Small intestine (tissue), 7 donors: ENCODE measurements around the gene RAB11FIP3. TPM values are rescaled to one million over a fixed set of nuclear protein-coding genes. Genes with fewer than 3 reads are reported as not detected.

Experiments used
- DNase-seq, 2 donors: peaks; one replicate each; pipeline versions ENCODE4 v3.0.0 to v3.0.0-alpha.2; 2013
- FAIRE-seq: peaks from 2 replicates; lab custom pipeline; 2012; peaks lifted over from hg19 to GRCh38; lab: Jason Lieb, UNC
- H3K27ac ChIP-seq, 3 donors: one replicate each; pipeline ENCODE4 v1.5.1; 2013; ENCODE audit warnings: low read length in 2 of 3, mild to moderate bottlenecking in 2 of 3, control low read depth in 1 of 3, inconsistent platforms in 1 of 3, low read depth in 1 of 3, moderate library complexity in 1 of 3
- H3K27me3 ChIP-seq, 3 donors: one replicate each; pipeline ENCODE4 v1.6.1; 2013; ENCODE audit warnings: low read length in 3 of 3, inconsistent platforms in 1 of 3; ENCODE audit not compliant: control insufficient read depth in 3 of 3, insufficient read depth in 3 of 3
- H3K36me3 ChIP-seq, 3 donors: one replicate each; pipeline ENCODE4 v1.6.1; 2013; ENCODE audit warnings: low read length in 3 of 3, inconsistent platforms in 1 of 3, low read depth in 1 of 3, mild to moderate bottlenecking in 1 of 3, moderate library complexity in 1 of 3; ENCODE audit not compliant: control insufficient read depth in 3 of 3, insufficient read depth in 2 of 3
- H3K4me1 ChIP-seq, 3 donors: one replicate each; pipeline ENCODE4 v1.6.1; 2013; ENCODE audit warnings: low read length in 2 of 3, inconsistent platforms in 1 of 3, low read depth in 1 of 3, mild to moderate bottlenecking in 1 of 3, moderate library complexity in 1 of 3; ENCODE audit not compliant: control insufficient read depth in 3 of 3, insufficient read depth in 2 of 3
- H3K4me3 ChIP-seq, 3 donors: one replicate each; pipeline ENCODE4 v1.5.1; 2013; ENCODE audit warnings: low read length in 3 of 3, control low read depth in 1 of 3, inconsistent platforms in 1 of 3, low read depth in 1 of 3, mild to moderate bottlenecking in 1 of 3, moderate library complexity in 1 of 3
- H3K9me3 ChIP-seq, 2 donors: one replicate each; pipeline ENCODE4 v1.6.1; 2013; ENCODE audit warnings: low read depth in 1 of 2, low read length in 1 of 2; ENCODE audit not compliant: control insufficient read depth in 2 of 2, insufficient read depth in 1 of 2
- WGBS, 3 donors: extraction: QIAGEN DNeasy Blood & Tissue Kit; methylation state at CpG; one replicate each; pipeline ENCODE4 v1.1.7; 2013; 5-methylcytosine and 5-hydroxymethylcytosine counted together
- polyA plus RNA-seq, 4 donors: library from polyadenylated mRNA; stranded (reverse) in 3 of 4; unstranded in 1 of 4; fragments of 200-250 nt in 3 of 4; fragments of 120-200 nt in 1 of 4; gene quantifications; one replicate each; pipeline versions ENCODE4 v1.2.1 to v1.2.3, GENCODE V29; 2013
- donor health status: healthy with polysubstance abuse.
- donor health status: control.
- donor health status: control.
- donor health status: Bipolar disorder and iron deficiency.
- donor health status: healthy.

The RAB11FIP3 gene
- polyA plus RNA-seq, 4 donors: 25.4 to 111 (median 37.2) TPM

DNA sequence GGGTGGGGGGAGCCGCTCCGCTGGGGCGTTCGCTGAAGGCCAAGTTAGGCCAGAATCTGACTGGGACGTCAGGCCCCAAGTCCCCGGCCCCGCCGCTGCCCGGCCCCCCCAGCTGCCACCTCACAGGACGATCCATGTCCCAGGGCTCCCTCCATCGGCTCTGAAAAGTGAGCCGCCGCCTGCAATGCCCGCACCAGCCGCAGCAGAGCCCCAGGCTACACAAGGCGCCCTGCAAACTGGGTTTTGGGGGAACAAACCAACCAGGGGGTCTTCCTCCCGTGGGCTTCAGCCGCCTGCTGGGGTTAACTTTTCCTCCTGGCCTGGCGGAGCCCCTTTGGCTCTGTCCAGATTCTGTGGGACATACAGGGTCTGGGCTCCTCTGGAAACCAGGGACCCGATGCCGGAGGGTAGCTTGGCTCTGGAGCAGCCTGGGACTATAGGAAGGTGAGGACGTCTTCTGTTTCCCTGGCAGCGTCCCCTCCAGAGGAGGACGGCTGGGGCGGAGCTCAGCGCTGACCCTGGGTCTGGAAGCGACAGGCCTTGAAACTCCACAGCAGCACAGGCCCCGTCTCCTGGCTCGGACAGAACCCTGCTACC lies 27.6 kb upstream of the RAB11FIP3 start:
- H3K4me3 ChIP-seq: peak overlapping the region in 1 of 3 donors; percentile 22

DNA sequence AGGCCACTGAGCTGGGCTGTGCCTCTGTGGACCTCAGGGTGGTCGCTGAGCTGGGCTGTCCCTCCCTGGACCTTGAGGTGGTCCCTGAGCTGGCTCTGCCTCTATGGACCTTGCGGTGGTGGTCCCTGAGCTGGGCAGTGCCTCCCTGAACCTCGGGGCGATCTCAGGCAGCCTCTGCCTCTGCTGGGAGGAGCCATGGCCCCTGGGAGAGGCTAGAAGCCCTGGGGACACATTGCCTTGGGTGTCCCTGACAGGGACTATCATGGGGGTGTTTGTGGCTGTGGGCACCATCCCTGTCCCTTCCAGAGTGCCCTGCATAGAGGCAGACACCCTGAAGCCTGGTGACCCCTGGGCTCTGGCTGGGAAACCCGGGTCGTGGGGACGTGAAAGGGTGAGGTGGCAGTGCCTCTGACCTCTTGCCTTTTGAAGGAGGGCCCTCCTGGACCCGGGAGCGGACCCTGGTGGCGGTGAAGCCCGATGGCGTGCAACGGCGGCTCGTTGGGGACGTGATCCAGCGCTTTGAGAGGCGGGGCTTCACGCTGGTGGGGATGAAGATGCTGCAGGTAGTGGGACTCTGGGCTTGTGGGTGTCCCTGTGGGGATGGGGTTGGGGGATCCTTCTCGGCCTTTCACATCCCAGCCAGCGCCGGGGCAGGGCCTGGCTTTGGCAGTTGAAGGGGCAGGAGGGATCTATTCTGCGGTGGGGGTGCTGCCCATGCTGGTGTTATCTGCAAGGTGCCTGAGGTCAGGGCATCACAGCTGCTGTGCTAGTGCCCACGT lies 26.7 kb upstream of the RAB11FIP3 start:
- no peaks in the 10 kb centered on the region for H3K27me3 ChIP-seq
- WGBS, 3 donors: 79 to 82% (median 81%) methylated on average over 23 to 24 of the region's 24 CpGs
- peaks cover 0 to 36% (median 0%) of the 10 kb centered on the region in 3 donors for H3K36me3 ChIP-seq

More for the DNA sequence above, 27.6 kb upstream of the RAB11FIP3 start:
- no peak for FAIRE-seq
- H3K36me3 ChIP-seq: peaks cover 0 to 30% (median 0%) of the 10 kb centered on the region in 3 donors
- DNase-seq: peak; percentile 55 to 80
- peak overlapping the region in 1 of 3 donors; percentile 61 for H3K27ac ChIP-seq
- H3K4me1 ChIP-seq: peaks cover 0 to 20% (median 7%) of the 10 kb centered on the region in 3 donors
- H3K27me3 ChIP-seq: no peaks in the 10 kb centered on the region
- 33 to 39% (median 38%) methylated on average over 19 to 29 of the region's 29 CpGs for WGBS, 3 donors
- no peaks in the 10 kb centered on the region for H3K9me3 ChIP-seq

DNA sequence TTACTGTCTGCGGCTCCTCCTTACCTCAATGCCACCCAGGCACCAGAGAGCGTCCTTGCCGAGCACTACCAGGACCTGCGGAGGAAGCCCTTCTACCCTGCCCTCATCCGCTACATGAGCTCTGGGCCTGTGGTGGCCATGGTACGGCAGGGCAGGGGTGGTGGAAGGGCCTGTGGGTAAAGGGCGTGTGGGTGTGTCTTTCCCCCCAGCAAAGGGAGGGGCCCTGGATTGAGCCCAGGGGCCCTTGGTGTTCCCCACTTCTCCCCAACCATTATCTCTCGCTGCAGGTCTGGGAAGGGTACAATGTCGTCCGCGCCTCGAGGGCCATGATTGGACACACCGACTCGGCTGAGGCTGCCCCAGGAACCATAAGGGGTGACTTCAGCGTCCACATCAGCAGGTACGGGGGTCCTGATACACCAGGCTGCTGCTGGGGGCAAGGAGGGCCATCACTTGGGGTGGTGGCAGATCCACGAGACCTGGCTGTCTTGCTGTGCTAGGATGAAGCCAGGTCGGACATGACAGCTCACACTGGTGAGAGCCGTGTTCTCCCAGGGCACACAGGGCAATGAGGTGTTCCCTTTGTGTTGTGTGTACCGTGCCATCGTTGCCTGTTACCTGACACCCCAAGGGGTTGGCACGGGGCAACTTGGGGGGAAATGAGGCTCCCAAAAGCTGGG lies 26.0 kb upstream of the RAB11FIP3 start:
- DNase-seq: no peak

More for the DNA sequence above, 26.7 kb upstream of the RAB11FIP3 start:
- Histone ChIP-seq H3K4me3 (no peak overlapping the region), H3K4me1 (peaks cover 0 to 28% (median 7%) of the 10 kb centered on the region in 3 donors), H3K27ac (peak overlapping the region in 1 of 3 donors; percentile 27), H3K9me3 (no peaks in the 10 kb centered on the region)
- FAIRE-seq: no peak
- DNase-seq: no peak

DNA sequence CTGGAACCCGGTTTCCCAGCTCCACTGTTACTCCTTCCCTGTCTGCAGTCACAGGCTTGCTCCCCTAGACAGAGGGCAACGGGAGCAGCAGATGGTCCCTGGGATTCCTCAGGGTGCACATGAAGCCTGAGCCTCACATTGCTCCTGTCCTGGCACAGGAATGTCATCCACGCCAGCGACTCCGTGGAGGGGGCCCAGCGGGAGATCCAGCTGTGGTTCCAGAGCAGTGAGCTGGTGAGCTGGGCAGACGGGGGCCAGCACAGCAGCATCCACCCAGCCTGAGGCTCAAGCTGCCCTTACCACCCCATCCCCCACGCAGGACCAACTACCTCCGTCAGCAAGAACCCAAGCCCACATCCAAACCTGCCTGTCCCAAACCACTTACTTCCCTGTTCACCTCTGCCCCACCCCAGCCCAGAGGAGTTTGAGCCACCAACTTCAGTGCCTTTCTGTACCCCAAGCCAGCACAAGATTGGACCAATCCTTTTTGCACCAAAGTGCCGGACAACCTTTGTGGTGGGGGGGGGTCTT lies 25.3 kb upstream of the RAB11FIP3 start:
- Histone ChIP-seq H3K4me3 (no peak overlapping the region), H3K27ac (peak overlapping the region in 1 of 3 donors; percentile 86), H3K36me3 (peaks cover 0 to 42% (median 0%) of the 10 kb centered on the region in 3 donors), H3K9me3 (no peaks in the 10 kb centered on the region), H3K27me3 (no peaks in the 10 kb centered on the region), H3K4me1 (peaks cover 2 to 32% (median 7%) of the 10 kb centered on the region in 3 donors)
- DNase-seq (peak in 1 of 2 donors; percentile 11), FAIRE-seq (no peak)
- WGBS, 3 donors: 69 to 75% (median 70%) methylated on average over 9 to 10 of the region's 10 CpGs

More for the DNA sequence above, 26.0 kb upstream of the RAB11FIP3 start:
- Histone ChIP-seq H3K27ac (no peak overlapping the region), H3K36me3 (peaks cover 0 to 36% (median 0%) of the 10 kb centered on the region in 3 donors), H3K9me3 (no peaks in the 10 kb centered on the region), H3K4me1 (peaks cover 0 to 28% (median 7%) of the 10 kb centered on the region in 3 donors), H3K4me3 (no peak overlapping the region), H3K27me3 (no peaks in the 10 kb centered on the region)
- no peak for FAIRE-seq
- 78 to 83% (median 80%) methylated on average over 20 to 22 of the region's 22 CpGs for WGBS, 3 donors

DNA sequence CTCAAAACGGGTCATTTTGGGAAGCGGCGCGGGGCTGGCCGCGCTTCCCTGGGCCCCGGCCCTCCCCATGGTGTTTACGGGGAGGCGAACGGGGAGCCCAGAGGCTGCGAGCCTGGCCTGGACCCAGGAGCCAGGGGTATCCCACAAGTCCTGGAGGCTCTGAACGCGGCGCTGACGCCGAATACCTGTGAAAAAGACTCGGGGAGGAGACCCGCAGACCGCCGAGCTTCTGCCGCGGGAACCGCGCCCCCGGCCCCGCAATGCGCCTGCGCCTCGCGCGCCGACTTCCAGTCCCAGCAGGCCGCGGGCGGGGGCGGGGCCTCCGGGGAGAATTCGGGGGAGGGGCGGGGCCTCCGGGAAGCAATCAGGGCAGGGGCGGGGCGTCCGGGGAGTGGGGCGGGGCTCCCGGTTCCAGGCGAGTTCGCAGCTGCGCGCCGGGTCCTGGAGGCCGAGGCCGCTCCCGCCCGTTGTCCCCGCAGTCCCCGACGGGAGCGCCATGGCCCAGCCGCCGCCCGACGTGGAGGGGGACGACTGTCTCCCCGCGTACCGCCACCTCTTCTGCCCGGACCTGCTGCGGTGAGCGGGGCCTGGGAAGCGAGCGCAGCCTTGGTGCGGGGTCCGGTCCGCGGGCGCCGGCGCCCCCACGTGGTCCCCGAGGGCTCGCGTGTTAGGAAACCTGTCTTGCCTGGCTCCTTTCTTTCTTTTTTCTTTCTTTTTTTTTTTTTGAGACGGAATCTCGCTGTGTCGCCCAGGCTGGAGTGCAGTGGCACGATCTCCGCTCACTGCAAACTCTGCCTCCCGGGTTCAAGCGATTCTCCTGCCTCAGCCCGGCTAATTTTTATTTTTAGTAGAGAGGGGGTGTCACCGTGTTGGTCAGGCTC lies 23.7 kb upstream of the RAB11FIP3 start, which contains the start of gene DECR2:
TSS of gene DECR2 (plus strand) at position 418 of the 881 bp plus-strand sequence. CDS start at position 497, 79 bp downstream.
- H3K27ac ChIP-seq: peak within 1 kb of the TSS; percentile 87 to 98 (median 95)
- FAIRE-seq: no peak

DNA sequence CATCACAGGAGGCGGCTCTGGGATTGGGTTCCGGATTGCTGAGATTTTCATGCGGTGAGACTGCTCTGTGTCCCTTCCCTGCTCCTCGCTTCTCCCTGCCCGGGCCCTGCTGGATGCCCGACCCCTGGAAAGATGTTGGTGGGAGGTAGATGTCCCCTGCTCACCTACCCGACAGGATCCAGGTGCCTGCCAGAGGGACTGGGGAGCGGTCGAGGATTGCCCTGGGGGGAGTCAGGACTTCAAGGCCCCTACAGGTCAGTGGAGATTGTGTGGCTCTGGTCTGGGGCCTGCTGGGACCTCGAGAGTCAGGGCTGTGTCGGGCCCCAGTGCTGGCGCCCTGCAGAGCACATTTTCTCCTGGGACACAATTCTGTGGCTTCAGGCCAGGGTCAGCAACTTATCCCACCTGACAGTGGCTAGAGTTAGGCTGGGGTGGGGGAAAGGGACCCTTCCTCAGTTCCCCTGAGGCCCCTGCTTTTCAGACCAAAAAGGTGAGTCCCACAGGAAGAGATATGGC lies 20.4 kb upstream of the RAB11FIP3 start:
- DNase-seq: peak in 1 of 2 donors; percentile 19
- Histone ChIP-seq H3K9me3 (no peaks in the 10 kb centered on the region), H3K27me3 (no peaks in the 10 kb centered on the region), H3K27ac (peak overlapping the region in 1 of 3 donors; percentile 82), H3K36me3 (peaks cover 0 to 61% (median 2%) of the 10 kb centered on the region in 3 donors), H3K4me1 (peaks cover 3 to 29% (median 4%) of the 10 kb centered on the region in 3 donors), H3K4me3 (no peak overlapping the region)
- 78 to 88% (median 86%) methylated on average over 12 of the region's 12 CpGs for WGBS, 3 donors
- FAIRE-seq: no peak

More for the DNA sequence above, 23.7 kb upstream of the RAB11FIP3 start, which contains the start of gene DECR2:
- peaks cover 3 to 37% (median 4%) of the 10 kb centered on the region in 3 donors for H3K4me1 ChIP-seq
- DNase-seq: peak; percentile 91 to 93
- H3K36me3 ChIP-seq: peaks cover 0 to 54% (median 0%) of the 10 kb centered on the region in 3 donors
- H3K9me3 ChIP-seq: no peaks in the 10 kb centered on the region
- H3K27me3 ChIP-seq: no peaks in the 10 kb centered on the region
- peak within 1 kb of the TSS; percentile 67 to 81 (median 80) for H3K4me3 ChIP-seq
- 0 to 1% (median 0%) methylated on average over 68 to 91 of the region's 91 CpGs for WGBS, 3 donors
